KMS-11 (cell line): ENCODE results near the gene VPS4A.

Experiments
- H2AFZ ChIP-seq: fragments of 200-600 bp; sonication (generic); 2 replicates; pipeline ENCODE4 v1.6.1; 2016; ENCODE audit warnings: antibody characterized with exemption, mixed run types, low read depth
- H3K27ac ChIP-seq: fragments of 200-600 bp; sonication (generic); 2 replicates; pipeline ENCODE4 v1.6.1; 2016; ENCODE audit warnings: mild to moderate bottlenecking, mixed run types
- H3K27me3 ChIP-seq: fragments of 200-600 bp; sonication (generic); 2 replicates; pipeline ENCODE4 v1.6.1; 2017; ENCODE audit warnings: mild to moderate bottlenecking, low read depth, mixed run types, moderate library complexity; ENCODE audit not compliant: insufficient read depth
- H3K36me3 ChIP-seq: fragments of 200-600 bp; sonication (generic); 2 replicates; pipeline ENCODE4 v1.6.1; 2017; ENCODE audit warnings: mild to moderate bottlenecking, mixed run types; ENCODE audit not compliant: insufficient read depth
- H3K4me1 ChIP-seq: fragments of 200-600 bp; sonication (generic); 2 replicates; pipeline ENCODE4 v1.6.1; 2016; ENCODE audit warnings: mild to moderate bottlenecking, low read depth, mixed run types; ENCODE audit not compliant: poor library complexity, severe bottlenecking
- H3K4me2 ChIP-seq: fragments of 200-600 bp; sonication (generic); 2 replicates; pipeline ENCODE4 v1.7.0; 2016; ENCODE audit warnings: mild to moderate bottlenecking, mixed run types
- H3K4me3 ChIP-seq: fragments of 200-600 bp; sonication (generic); IDR thresholded peaks from 2 replicates; pipeline ENCODE4 v1.6.1; 2017; ENCODE audit warnings: low read depth, low read length, mixed read lengths; ENCODE audit not compliant: insufficient read depth
- H3K79me2 ChIP-seq: fragments of 200-600 bp; sonication (generic); 2 replicates; pipeline ENCODE4 v1.6.1; 2016; ENCODE audit warnings: low read depth, mixed run types; ENCODE audit not compliant: insufficient read depth
- H3K9ac ChIP-seq: fragments of 200-600 bp; sonication (generic); 2 replicates; pipeline ENCODE4 v1.6.1; 2016; ENCODE audit warnings: mild to moderate bottlenecking, mixed run types
- H4K20me1 ChIP-seq: fragments of 200-600 bp; sonication (generic); 2 replicates; pipeline ENCODE4 v1.6.1; 2016; ENCODE audit warnings: mild to moderate bottlenecking, mixed run types; ENCODE audit not compliant: insufficient read depth
- TF ChIP-seq, protein P1 (sequence below): fragments of 200-600 bp; sonication (generic); conservative IDR thresholded peaks from 2 replicates; pipeline ENCODE4 v1.6.1; 2017; ENCODE audit warnings: low read depth, mild to moderate bottlenecking, antibody characterized with exemption, low read length, moderate library complexity, mixed read lengths

Gene VPS4A

DNA sequence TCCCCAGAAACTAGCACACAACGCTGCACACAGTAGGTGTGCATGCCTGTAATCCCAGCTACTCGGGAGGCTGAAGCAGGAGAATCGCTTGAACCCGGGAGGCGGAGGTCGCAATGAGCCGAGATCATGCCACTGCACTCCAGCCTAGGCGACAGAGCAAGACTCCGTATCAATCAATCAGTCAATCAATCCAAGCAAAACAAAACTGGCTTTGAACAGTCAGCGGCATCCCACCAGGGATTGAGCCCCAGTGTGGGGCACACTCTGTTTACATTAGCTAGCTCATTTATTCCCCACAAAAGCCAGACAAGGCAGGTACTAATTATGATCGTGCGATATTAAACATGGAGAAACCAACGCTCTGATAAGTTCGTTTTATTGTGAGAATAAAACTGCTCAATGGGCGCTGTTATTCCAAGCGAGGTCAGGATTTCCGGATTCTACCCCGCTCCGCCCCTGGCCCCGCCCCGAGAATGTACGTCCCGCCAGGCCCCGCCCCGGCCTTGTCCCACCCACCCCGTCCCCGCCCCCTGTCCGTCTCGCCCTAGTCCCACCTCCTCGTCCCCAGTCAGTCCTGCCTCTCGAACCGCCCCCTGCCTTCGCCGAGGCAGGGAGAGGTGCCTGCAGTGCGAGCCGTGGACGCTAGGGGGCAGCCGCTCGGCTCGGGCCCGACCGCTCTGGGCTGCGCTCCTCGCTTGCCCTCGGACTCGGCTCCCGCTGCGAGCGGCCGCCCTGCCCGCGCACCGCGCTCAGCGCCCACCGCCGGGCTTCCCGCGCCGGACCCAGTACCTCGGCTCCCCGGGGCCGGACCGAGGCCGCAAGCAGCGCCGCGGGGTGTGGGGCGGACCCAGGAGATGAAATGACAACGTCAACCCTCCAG lies at the start of gene VPS4A:
Gene VPS4A (plus strand): TSS at position 698 of the 880 bp plus-strand sequence. CDS start 162 bp downstream, at position 860.
- Histone ChIP-seq H3K36me3 (no peaks in the 10 kb centered on the region), H2AFZ (peak within 1 kb of the TSS; percentile 64), H3K4me3 (no peak within 1 kb of the TSS), H3K27me3 (no peaks in the 10 kb centered on the region), H3K9ac (peak within 1 kb of the TSS; percentile 78), H3K4me2 (peak within 1 kb of the TSS; percentile 58), H3K4me1 (peaks cover 28% of the 10 kb centered on the region), H3K27ac (peak within 1 kb of the TSS; percentile 67), H3K79me2 (peaks cover 35% of the 10 kb centered on the region), H4K20me1 (no peaks in the 10 kb centered on the region)
- TF ChIP-seq, protein P1, sequence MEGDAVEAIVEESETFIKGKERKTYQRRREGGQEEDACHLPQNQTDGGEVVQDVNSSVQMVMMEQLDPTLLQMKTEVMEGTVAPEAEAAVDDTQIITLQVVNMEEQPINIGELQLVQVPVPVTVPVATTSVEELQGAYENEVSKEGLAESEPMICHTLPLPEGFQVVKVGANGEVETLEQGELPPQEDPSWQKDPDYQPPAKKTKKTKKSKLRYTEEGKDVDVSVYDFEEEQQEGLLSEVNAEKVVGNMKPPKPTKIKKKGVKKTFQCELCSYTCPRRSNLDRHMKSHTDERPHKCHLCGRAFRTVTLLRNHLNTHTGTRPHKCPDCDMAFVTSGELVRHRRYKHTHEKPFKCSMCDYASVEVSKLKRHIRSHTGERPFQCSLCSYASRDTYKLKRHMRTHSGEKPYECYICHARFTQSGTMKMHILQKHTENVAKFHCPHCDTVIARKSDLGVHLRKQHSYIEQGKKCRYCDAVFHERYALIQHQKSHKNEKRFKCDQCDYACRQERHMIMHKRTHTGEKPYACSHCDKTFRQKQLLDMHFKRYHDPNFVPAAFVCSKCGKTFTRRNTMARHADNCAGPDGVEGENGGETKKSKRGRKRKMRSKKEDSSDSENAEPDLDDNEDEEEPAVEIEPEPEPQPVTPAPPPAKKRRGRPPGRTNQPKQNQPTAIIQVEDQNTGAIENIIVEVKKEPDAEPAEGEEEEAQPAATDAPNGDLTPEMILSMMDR, result peak; percentile 48

DNA sequence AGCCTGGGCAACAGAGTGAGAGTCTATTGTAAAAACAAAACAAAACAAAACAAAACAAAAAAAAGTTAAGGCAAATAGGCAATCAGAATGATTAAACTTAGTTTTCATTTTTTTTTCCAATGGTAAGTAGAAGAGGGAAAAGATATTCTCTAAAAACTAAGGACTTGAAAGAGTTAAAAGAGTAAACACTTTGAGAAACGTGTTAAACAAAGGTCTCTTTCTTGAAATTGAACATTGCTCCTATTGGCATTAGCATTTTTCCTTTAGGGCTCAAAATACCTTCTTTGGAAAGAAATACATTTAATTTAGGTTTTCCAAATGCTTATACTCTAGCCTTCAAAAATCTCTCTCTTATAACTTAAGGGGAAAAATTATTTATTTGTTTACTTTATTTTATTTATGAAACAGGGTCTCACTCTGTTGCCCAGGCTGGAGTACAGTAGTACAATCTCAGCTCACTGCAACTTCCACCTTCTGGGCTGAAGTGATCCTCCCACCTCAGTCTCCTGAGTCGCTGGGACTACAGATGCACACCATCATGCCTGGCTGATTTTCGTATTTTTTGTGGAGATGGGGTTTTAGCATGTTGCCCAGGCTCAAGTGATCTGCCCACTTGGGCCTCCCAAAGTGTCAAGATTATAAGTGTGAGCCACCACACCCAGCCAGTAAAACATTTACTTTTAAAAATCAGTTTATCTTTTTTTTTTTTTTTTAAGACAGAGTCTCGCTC lies 44.7 kb upstream of the VPS4A start:
- no peaks in the 10 kb centered on the region for H3K79me2 ChIP-seq
- no peak overlapping the region for H3K4me3 ChIP-seq
- no peak overlapping the region for H2AFZ ChIP-seq
- H3K4me1 ChIP-seq, result peaks cover 19% of the 10 kb centered on the region
- TF ChIP-seq, protein P1, result no peak
- H3K9ac ChIP-seq, result no peak overlapping the region
- H3K36me3 ChIP-seq, result no peaks in the 10 kb centered on the region
- no peaks in the 10 kb centered on the region for H3K27me3 ChIP-seq
- H4K20me1 ChIP-seq, result no peaks in the 10 kb centered on the region
- no peak overlapping the region for H3K4me2 ChIP-seq
- H3K27ac ChIP-seq, result no peak overlapping the region

DNA sequence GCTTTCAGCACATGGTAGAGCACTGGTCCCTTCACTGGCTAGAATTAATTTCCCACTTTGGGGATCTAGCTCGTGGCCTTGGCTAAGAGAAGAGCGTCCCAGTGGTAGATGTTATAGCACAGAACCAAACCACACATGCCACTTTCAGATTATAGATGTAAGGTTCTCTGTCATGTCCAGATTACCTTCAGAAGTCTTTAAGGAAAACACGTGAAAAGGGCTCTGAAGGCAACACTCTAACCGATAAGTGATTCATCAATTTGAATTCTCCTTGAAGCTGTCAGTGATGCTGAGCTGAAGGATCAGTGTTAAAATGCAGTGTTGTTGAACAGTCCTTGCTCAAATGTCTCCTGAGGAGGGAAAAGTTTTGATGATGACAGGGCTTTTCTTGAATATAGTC lies 43.5 kb upstream of the VPS4A start:
- Histone ChIP-seq H3K9ac (no peak overlapping the region), H3K4me1 (peaks cover 19% of the 10 kb centered on the region), H3K4me2 (no peak overlapping the region), H3K27ac (no peak overlapping the region), H3K27me3 (no peaks in the 10 kb centered on the region), H3K4me3 (no peak overlapping the region), H2AFZ (no peak overlapping the region), H4K20me1 (no peaks in the 10 kb centered on the region), H3K36me3 (no peaks in the 10 kb centered on the region), H3K79me2 (no peaks in the 10 kb centered on the region)
- TF ChIP-seq, protein P1, result no peak

DNA sequence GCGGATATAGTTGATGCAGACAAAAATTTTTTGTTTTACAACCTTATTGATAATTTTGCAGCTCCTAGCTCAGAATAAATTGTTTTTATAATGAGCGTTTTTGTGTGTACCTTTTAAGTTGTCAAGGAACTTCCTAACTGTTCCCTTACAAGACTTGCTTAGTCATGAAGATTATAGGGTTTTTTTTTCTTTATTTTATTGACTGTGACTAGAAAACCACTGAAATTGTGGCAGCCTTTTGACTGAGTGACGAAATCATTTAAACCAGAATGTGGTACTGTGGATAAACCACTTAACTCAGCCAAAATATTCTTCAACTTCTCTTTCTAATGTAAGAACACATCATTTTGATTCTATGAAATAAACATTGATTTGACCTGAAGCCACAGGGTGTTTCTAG lies 40.8 kb upstream of the VPS4A start:
- Histone ChIP-seq H3K79me2 (no peaks in the 10 kb centered on the region), H3K27ac (no peak overlapping the region), H3K36me3 (no peaks in the 10 kb centered on the region)

More for the DNA sequence above, 40.8 kb upstream of the VPS4A start:
- no peaks in the 10 kb centered on the region for H4K20me1 ChIP-seq
- H3K4me3 ChIP-seq, result no peak overlapping the region
- no peaks in the 10 kb centered on the region for H3K27me3 ChIP-seq
- no peak overlapping the region for H2AFZ ChIP-seq
- TF ChIP-seq, protein P1, result no peak
- no peak overlapping the region; the same call in 1 of the 2 replicates for H3K4me2 ChIP-seq
- peaks cover 19% of the 10 kb centered on the region for H3K4me1 ChIP-seq
- no peak overlapping the region for H3K9ac ChIP-seq
